ENCODE results near the gene NCAPG.

- TF ChIP-seq CTCF (conservative IDR thresholded peaks at IDR 0.05), result no peak
- no peak for TF ChIP-seq ZFX (IDR thresholded peaks at IDR 0.05)
Observed at GRCh38 chr4:17854036-17854435, 43.3 kb downstream of the NCAPG start.
